NCI-H2107 treated with DMSO at 0.1 percent for 48 hours (cell line): ENCODE results near the gene ABCD3.

Experiments used
- DNase-seq: peaks from one replicate; lab custom pipeline; 2025; ENCODE audit not compliant: unreplicated experiment; lab: John Stamatoyannopoulos, UW

ABCD3 gene

DNA sequence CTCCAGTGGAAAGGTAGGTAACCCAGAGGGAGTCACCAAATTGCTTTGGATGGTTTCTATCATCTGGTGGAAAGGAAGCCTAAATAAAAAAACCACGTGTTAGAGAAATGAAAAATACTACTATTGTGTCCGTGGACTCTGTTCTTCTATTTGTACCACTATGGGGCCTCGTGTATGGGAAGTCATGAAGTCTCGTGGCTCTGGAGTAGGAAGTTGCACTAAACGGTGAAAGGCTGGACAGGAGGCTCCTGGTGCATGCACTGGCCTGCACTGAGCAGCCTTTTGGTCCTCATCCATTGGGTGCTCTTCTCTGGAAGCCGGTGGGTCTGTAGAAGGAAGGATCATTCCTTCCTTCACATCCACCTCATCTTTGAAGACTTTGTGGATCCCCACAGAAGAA, 106.3 kb downstream of the ABCD3 start:
- DNase-seq: no peak

DNA sequence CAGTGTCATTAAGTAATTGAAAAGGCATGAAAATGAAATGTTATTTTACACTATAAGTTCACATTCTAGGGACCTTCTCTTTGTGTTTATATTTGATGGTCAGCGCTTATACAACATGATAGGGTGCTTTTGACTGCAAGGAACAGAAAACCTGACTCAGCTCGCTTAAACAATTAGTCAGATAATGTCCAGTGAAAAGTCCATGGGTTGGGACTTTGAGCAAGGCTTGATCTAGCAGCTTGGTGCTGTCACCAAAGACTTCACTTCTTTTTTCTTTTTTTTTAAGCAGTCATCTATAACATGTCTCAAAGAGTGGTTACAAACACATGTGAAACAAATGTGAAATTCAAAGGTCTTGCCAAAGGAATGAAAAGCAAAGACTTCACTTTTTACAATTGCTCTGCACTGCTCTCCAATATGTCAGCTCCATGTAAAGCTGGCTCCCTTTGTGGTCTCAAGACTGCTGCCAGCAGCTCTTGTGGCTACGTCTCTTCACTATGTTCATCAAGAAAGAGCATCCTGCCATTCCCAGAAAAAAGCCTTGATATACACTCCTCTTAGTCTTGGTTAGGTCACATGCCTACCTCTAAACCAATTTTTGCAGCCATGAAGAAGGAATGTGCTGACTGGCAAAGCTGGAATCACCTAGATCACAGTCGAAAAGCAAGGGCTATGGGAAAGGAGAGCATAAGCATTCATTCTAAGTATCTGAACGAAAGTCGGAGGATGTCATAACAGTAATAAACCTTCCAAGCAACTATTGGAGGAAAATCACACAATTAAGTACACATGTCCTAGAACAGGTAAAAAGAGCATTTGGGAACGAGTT, 108.2 kb downstream of the ABCD3 start:
- DNase-seq: no peak

- no peak for DNase-seq
These were observed 109.3 kb downstream of the ABCD3 start for GRCh38 chr1:94527447-94528031.

GRCh38 chr1:94528299-94528698, 110.1 kb downstream of the ABCD3 start:
- DNase-seq: no peak

DNA sequence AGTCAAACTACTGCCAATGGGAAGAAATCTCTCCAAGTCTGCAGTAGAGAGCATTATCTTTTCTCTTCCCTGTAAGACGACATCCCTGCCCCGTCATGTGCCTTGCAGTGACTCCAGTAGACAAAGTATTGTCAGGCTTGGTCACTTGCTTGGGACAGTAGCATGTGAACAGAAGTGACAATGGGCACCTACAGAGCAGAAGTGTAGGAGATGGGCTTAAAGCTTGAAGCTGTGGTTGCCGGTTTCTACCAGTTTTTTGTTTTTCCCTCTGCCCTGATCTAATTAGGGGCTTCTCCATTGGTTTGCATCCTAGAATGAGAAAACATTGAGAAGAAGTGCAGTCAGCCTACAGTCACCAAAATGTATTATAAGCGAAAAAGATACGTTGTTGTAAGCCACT, 110.6 kb downstream of the ABCD3 start:
- no peak for DNase-seq

- DNase-seq: no peak
These were observed 111.2 kb downstream of the ABCD3 start for GRCh38 chr1:94529416-94529815.

GRCh38 chr1:94530373-94530878, 112.2 kb downstream of the ABCD3 start:
- no peak for DNase-seq

- DNase-seq: no peak
These were observed 113.5 kb downstream of the ABCD3 start for GRCh38 chr1:94531664-94532063.

GRCh38 chr1:94532077-94532476, 113.9 kb downstream of the ABCD3 start:
- peak; percentile 46 for DNase-seq

DNA sequence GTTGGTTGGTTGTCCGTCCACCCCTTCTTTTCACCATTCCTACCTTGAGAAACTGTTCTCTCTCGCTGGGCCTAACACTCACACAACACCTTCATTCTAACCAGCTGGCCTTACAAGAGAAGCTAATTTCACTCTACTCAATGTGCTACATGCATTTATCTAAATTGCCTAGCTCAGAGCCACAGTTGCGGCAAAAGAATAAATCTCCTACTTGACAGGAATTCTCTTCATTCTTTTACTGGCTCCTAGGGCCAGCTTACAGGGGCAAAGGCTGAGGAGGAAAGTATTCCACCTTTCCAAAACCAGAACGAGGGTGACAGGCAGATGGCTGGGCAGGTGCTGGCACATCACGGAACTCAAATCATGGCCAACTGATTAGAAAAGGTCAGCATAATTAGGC, 116.9 kb downstream of the ABCD3 start:
- DNase-seq: no peak

- no peak for DNase-seq
These were observed 117.7 kb downstream of the ABCD3 start for GRCh38 chr1:94535879-94536278.

- DNase-seq: no peak
These were observed 119.1 kb downstream of the ABCD3 start for GRCh38 chr1:94537254-94537653.

GRCh38 chr1:94538243-94538827, 120.1 kb downstream of the ABCD3 start:
- no peak for DNase-seq

GRCh38 chr1:94539496-94539895, 121.3 kb downstream of the ABCD3 start:
- no peak for DNase-seq

DNA sequence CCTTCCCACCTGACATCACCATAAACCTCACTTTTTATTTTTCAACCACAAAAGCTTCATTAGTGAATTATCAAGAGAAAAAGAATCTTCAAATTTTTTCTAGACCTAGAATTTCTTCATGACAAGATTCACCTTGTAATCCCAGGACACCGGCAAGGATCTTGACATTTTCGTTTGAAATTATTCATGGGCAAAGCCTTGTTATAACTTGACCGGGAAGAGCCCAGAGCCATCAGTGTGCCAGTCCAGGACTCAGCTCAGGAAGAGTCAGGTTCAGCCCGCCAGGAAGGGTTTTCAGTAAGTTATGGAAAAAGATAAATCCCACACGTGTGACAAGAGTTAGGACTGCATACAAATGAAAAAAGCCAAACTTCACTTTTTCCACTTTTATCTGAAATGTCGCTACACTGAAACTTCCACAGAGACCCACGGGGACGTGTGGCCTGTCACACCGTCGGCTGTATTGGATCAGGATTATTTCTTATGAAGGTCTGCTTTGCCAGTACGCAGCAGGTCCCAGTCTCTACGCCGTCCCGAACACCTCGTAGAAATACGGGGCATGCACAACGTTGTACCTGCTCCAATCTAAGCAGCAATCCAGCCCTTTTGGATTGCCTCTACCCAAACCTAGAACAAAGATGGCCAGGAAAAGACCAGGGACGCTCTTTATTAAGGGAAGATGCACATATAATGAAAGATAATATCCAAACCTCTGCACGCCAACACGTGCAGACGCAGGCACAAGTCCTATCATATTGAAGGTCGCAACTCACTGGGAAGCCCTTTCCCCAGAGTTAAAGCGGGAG, 122.5 kb downstream of the ABCD3 start:
- no peak for DNase-seq

GRCh38 chr1:94541246-94542087, 123.3 kb downstream of the ABCD3 start, which contains the start of gene F3:
F3 (minus strand) TSS chr1:94541759; CDS start chr1:94541636, 123 bp downstream.
- DNase-seq: no peak

DNA sequence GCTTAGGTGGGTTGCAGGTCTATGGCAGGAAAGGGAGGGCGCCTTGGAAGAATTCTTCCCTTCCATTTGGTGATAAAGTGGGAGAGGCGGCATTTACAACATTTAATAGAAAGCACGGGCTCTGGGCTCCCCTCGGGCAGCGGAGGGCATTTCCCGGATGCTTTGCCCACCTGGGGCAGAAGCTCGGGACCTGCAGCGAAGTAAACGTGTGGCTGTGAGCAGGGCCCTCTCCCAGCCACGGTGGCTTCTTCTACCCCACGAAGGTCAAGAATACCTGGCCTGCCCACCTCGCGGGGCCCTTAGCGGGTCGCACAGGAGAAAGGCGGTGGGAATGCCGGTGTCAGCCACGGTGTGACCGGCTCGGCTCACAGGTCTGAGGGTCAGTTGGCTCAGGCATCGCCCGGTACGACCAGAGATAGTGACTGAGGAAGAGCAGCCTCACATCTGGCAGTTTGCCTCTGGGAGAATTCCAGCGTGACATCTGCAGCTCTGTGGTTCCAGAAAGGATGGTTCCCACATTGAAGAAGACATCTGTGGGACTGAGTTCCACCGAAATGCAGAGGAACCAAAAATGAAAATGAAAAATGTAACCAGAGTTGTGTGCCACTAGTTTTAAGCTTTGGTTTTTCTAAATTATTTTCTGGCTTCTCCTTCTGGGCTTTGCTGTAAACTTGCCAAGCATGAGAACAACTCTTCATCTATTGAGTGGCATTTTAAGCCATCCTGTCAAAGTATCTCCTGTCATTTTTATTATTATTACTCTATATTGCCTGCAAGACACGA, 124.1 kb downstream of the ABCD3 start:
- DNase-seq: no peak

DNA sequence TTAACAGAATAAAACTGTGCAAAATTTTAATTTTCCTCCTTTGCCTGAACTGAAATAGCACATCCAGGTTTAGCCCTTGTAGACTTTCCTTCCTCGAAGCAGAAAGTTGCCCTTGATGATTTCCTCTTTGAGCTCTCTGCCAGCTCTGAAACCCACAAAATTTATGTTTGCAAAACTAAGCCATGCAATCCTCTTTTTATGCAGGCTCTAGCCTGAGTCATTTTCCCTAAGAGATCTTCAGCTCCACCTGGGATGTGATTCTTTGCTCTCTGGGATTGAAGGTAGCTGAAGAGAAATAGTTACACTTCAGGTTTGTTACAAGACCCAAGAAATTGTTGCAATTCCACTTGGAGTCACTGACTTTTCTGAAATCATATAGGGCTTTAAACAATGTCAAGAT, 124.8 kb downstream of the ABCD3 start:
- no peak for DNase-seq

- no peak for DNase-seq
These were observed 125.9 kb downstream of the ABCD3 start for GRCh38 chr1:94543893-94544635.
